Frontal cortex (tissue), 4 donors: ENCODE data around the gene IST1. TPM values are rescaled to one million over a fixed set of nuclear protein-coding genes. Genes with fewer than 3 reads are reported as not detected.
"Not testable (repeated sequence)": the region's sequence is repeated elsewhere in the genome, so short reads cannot be mapped to it uniquely, and the experiment has no call there.

Experiments
- DNase-seq, 2 donors: peaks; one replicate each; pipeline ENCODE4 v3.0.0; 2012; ENCODE audit warnings: low spot score in 2 of 2
- FAIRE-seq: peaks from 2 replicates; lab custom pipeline; 2012; peaks lifted over from hg19 to GRCh38; lab: Jason Lieb, UNC
- total RNA-seq: library from RNA; depleted of rRNA; stranded (reverse); fragments of >200 nt; gene quantifications from one replicate; pipeline ENCODE4 v1.2.3, GENCODE V29; 2014
- donor health status: control.
- donor health status: control.
- donor health status: control.

Gene IST1
- total RNA-seq, 1 donor from 2014 or later = 117 TPM

- FAIRE-seq = no peak
- no peak for DNase-seq
Measured at GRCh38 chr16:71878911-71879310, 16.4 kb upstream of the IST1 start.

- FAIRE-seq = no peak
Measured at GRCh38 chr16:71880176-71880575, 15.2 kb upstream of the IST1 start.

GRCh38 chr16:71882505-71883167 is 12.7 kb upstream of the IST1 start:
- no peak for FAIRE-seq
- peak; percentile 61 to 64 for DNase-seq

More at GRCh38 chr16:71880176-71880575, 15.2 kb upstream of the IST1 start:
- DNase-seq = no peak

- DNase-seq = peak in 1 of 2 donors; percentile 48
- FAIRE-seq = no peak
Measured at GRCh38 chr16:71883168-71883848, 12.0 kb upstream of the IST1 start.

GRCh38 chr16:71883849-71884638 is 11.3 kb upstream of the IST1 start, which contains the start of gene ZNF821:
TSS of gene ZNF821 (minus strand) at chr16:71884182. CDS start at chr16:71879946, 4,236 bp downstream.
- DNase-seq = peak; percentile 90 to 92
- no peak for FAIRE-seq

- DNase-seq = no peak
- no peak for FAIRE-seq
Measured at GRCh38 chr16:71885261-71885650, 10.1 kb upstream of the IST1 start.

- FAIRE-seq = no peak
- no peak for DNase-seq
Measured at GRCh38 chr16:71889147-71889546, 6.2 kb upstream of the IST1 start.

- DNase-seq = no peak
- no peak for FAIRE-seq
Measured at GRCh38 chr16:71893888-71894228, 1.5 kb upstream of the IST1 start.

- FAIRE-seq = no peak
- DNase-seq = no peak
Measured at GRCh38 chr16:71894229-71894920, 956 bp upstream of the IST1 start.

- DNase-seq (peak in 1 of 2 donors; percentile 42), FAIRE-seq (no peak)
Measured at GRCh38 chr16:71895679-71896365, 491 bp downstream of the IST1 start.

GRCh38 chr16:71896764-71897368 is 1.5 kb downstream of the IST1 start:
- FAIRE-seq (no peak), DNase-seq (no peak)

- FAIRE-seq (no peak), DNase-seq (no peak)
Measured at GRCh38 chr16:71899171-71899570, 3.8 kb downstream of the IST1 start.

- DNase-seq (no peak), FAIRE-seq (no peak)
Measured at GRCh38 chr16:71902656-71903365, 7.5 kb downstream of the IST1 start.

- FAIRE-seq (no peak), DNase-seq (no peak)
Measured at GRCh38 chr16:71903608-71904007, 8.3 kb downstream of the IST1 start.

- DNase-seq (no peak), FAIRE-seq (no peak)
Measured at GRCh38 chr16:71904239-71904638, 8.9 kb downstream of the IST1 start.

GRCh38 chr16:71905765-71906164 is 10.4 kb downstream of the IST1 start:
- not testable (repeated sequence) for DNase-seq, FAIRE-seq

- FAIRE-seq (no peak), DNase-seq (no peak)
Measured at GRCh38 chr16:71911121-71911520, 15.8 kb downstream of the IST1 start.

- no peak for FAIRE-seq
Measured at GRCh38 chr16:71912534-71913275, 17.4 kb downstream of the IST1 start.

More at GRCh38 chr16:71912534-71913275, 17.4 kb downstream of the IST1 start:
- DNase-seq = no peak
